ENCODE data around the gene PHF20. TPM values are rescaled to one million over a fixed set of nuclear protein-coding genes. Genes with fewer than 3 reads are reported as not detected.
A peak's percentile ranks its signal among the peaks of the same experiment; 100 is the strongest.

The PHF20 gene
- total RNA-seq, 2 experiments from 2014 or later, result 57.9 to 58.8 TPM

DNA sequence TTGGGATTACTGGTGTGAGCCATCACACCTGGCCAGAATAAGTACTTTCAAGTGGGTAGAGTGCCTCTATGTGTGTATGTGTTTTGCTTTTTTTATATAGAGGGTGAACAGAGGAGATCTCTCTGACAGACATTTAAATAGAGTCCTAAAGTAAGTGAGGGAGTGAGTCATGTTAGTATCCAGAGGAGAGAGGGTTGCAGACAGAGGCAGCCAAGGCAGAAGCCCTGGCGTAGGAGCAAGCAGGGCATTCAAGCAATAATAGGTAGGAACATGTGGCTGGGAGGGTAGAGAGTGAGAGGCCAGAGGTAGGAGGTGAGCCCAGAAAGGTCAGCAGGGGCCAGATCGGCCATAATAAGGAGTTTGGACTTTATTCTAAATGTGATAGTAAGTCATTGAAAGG lies 48.9 kb downstream of the PHF20 start:
- TF ChIP-seq, protein P1, sequence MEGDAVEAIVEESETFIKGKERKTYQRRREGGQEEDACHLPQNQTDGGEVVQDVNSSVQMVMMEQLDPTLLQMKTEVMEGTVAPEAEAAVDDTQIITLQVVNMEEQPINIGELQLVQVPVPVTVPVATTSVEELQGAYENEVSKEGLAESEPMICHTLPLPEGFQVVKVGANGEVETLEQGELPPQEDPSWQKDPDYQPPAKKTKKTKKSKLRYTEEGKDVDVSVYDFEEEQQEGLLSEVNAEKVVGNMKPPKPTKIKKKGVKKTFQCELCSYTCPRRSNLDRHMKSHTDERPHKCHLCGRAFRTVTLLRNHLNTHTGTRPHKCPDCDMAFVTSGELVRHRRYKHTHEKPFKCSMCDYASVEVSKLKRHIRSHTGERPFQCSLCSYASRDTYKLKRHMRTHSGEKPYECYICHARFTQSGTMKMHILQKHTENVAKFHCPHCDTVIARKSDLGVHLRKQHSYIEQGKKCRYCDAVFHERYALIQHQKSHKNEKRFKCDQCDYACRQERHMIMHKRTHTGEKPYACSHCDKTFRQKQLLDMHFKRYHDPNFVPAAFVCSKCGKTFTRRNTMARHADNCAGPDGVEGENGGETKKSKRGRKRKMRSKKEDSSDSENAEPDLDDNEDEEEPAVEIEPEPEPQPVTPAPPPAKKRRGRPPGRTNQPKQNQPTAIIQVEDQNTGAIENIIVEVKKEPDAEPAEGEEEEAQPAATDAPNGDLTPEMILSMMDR (IDR thresholded peaks at IDR 0.05), result no peak
- ATAC-seq (no peak), DNase-seq (no peak)
- POLR2A ChIA-PET, result no interaction called here
- peaks cover 25% of the 10 kb centered on the region for H3K4me1 Mint-ChIP-seq (ENCODE audit: low read depth)
- CTCF ChIA-PET, result no interaction called here
- H3K36me3 Mint-ChIP-seq (ENCODE audit: low read depth), result peaks cover 29% of the 10 kb centered on the region
- no peaks in the 10 kb centered on the region for H3K9me3 Mint-ChIP-seq
- no peak overlapping the region for H3K4me3 Mint-ChIP-seq
- intact Hi-C loops (cut with micrococcal nuclease), result no loop called here
- no peaks in the 10 kb centered on the region for H3K27me3 Mint-ChIP-seq
- H3K27ac Mint-ChIP-seq, result no peak overlapping the region

DNA sequence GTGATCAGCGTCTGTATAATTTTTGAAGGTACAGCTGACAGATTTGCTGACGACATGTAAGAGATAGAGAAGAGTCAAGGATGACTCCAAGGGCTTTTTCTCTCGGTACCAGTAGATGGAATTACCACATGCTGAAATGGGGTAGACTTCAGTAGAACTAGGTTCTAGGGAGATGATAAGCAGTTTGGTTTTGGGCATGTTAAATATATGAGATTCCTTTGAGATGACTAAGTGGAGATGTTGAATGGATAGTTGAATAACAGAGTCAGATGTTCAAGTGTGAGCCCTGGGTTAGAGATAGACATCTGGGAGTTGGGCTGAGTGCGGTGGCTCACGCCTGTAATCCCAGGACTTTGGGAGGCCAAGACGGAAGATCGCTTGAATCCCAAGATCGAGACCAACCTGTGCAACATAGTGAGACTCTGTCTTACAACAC lies 50.0 kb downstream of the PHF20 start:
- ChIA-PET CTCF (no interaction called here), POLR2A (interaction anchor here (0.6 to 1.1 kb wide), 2 partner anchors 23 to 93 kb away, joined by 3 read pairs; no protein-coding TSS in a partner anchor)
- Mint-ChIP-seq H3K36me3 (ENCODE audit: low read depth) (peaks cover 29% of the 10 kb centered on the region), H3K27me3 (no peaks in the 10 kb centered on the region), H3K27ac (no peak overlapping the region), H3K9me3 (no peaks in the 10 kb centered on the region), H3K4me3 (no peak overlapping the region), H3K4me1 (ENCODE audit: low read depth) (peaks cover 31% of the 10 kb centered on the region)
- ATAC-seq (no peak), DNase-seq (no peak)
- intact Hi-C loops (cut with micrococcal nuclease), result no loop called here
- TF ChIP-seq, protein P1 (IDR thresholded peaks at IDR 0.05), result no peak

DNA sequence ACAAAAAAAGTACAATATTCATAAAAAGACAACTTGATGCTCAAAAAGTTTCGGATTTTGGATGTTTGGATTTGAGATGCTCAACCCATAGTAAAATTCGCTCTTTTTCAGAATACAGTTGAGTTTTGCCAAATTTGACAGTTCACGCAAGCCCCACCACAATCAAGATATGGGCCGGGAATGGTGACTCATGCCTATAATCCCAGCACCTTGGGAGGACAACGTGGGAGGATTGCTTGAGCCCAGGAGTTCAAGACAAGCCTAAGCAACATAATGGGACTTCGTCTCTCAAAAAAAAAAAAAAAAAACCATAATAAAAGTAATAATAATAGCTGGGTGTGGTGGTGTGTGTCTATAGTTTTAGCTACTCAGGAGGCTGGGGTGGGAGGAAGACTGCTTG lies 51.3 kb downstream of the PHF20 start:
- H3K4me1 Mint-ChIP-seq (ENCODE audit: low read depth), result peaks cover 31% of the 10 kb centered on the region
- peaks cover 33% of the 10 kb centered on the region for H3K36me3 Mint-ChIP-seq (ENCODE audit: low read depth)

DNA sequence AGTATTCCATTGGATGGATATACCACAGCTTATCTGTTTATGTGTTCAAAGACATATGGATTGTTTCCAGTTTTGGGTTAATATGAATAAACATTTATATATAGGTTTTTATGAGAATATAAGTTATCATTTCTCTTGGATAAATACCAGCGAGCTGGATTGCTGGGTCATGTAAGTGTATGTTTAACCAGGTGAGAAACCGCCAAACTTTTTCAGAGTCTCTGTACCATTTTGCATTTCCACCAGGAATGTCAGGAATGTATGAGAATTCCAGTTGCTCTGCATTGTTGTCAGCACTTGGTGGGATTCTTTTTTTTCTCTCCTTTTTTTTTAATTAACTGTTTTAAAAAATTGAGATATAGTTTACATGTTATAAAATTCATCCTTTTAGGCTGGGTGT lies 52.1 kb downstream of the PHF20 start:
- POLR2A ChIA-PET, result no interaction called here
- Mint-ChIP-seq H3K4me1 (ENCODE audit: low read depth) (peaks cover 26% of the 10 kb centered on the region), H3K36me3 (ENCODE audit: low read depth) (peaks cover 35% of the 10 kb centered on the region), H3K27ac (no peak overlapping the region), H3K27me3 (no peaks in the 10 kb centered on the region), H3K9me3 (no peaks in the 10 kb centered on the region), H3K4me3 (no peak overlapping the region)
- TF ChIP-seq, protein P1 (IDR thresholded peaks at IDR 0.05), result no peak
- ATAC-seq (no peak), DNase-seq (no peak)
- intact Hi-C loops (cut with micrococcal nuclease), result no loop called here
- CTCF ChIA-PET, result no interaction called here

More for the DNA sequence above, 51.3 kb downstream of the PHF20 start:
- no peak overlapping the region for H3K27ac Mint-ChIP-seq
- intact Hi-C loops (cut with micrococcal nuclease), result no loop called here
- CTCF ChIA-PET, result no interaction called here
- ATAC-seq, result no peak
- POLR2A ChIA-PET, result no interaction called here
- TF ChIP-seq, protein P1 (IDR thresholded peaks at IDR 0.05), result no peak
- H3K4me3 Mint-ChIP-seq, result no peak overlapping the region
- no peak for DNase-seq
- H3K9me3 Mint-ChIP-seq, result no peaks in the 10 kb centered on the region
- no peaks in the 10 kb centered on the region for H3K27me3 Mint-ChIP-seq

GRCh38 chr20:35826397-35826998 lies 54.7 kb downstream of the PHF20 start:
- no peak for ATAC-seq
- peaks cover 38% of the 10 kb centered on the region for H3K36me3 Mint-ChIP-seq (ENCODE audit: low read depth)
- peaks cover 4% of the 10 kb centered on the region for H3K9me3 Mint-ChIP-seq
- DNase-seq, result no peak
- H3K27ac Mint-ChIP-seq, result peak overlapping the region; percentile 59
- H3K4me3 Mint-ChIP-seq, result no peak overlapping the region
- POLR2A ChIA-PET, result no interaction called here
- CTCF ChIA-PET, result interaction anchor here (1.0 kb wide), 1 partner anchor 101 kb away, joined by 3 read pairs; no protein-coding TSS in a partner anchor
- intact Hi-C loops (cut with micrococcal nuclease), result no loop called here
- TF ChIP-seq, protein P1 (IDR thresholded peaks at IDR 0.05), result no peak
- no peaks in the 10 kb centered on the region for H3K27me3 Mint-ChIP-seq
- H3K4me1 Mint-ChIP-seq (ENCODE audit: low read depth), result peaks cover 23% of the 10 kb centered on the region
